ENCODE measurements around the gene FZD8. TPM values are rescaled to one million over a fixed set of nuclear protein-coding genes. Genes with fewer than 3 reads are reported as not detected.
A peak's percentile ranks its signal among the peaks of the same experiment; 100 is the strongest.

The FZD8 gene
- total RNA-seq, 1 donor from 2014 or later: 13.3 TPM

- no peak for TF ChIP-seq CTCF (IDR thresholded peaks at IDR 0.05)
These were observed 29.6 kb downstream of the FZD8 start for GRCh38 chr10:35612385-35613106.

GRCh38 chr10:35611750-35612149 is 30.3 kb downstream of the FZD8 start:
- Histone ChIP-seq H3K9me3 (no peaks in the 10 kb centered on the region), H3K36me3 (no peaks in the 10 kb centered on the region), H3K4me1 (peaks cover 6% of the 10 kb centered on the region), H3K4me3 (no peak overlapping the region), H3K27me3 (ENCODE audit: low read depth) (peaks cover 32% of the 10 kb centered on the region), H3K27ac (no peak overlapping the region)
- intact Hi-C loops (cut with DNase I): no loop called here
- DNase-seq (no peak), ATAC-seq (no peak)
- TF ChIP-seq CTCF (IDR thresholded peaks at IDR 0.05): no peak

More at GRCh38 chr10:35612385-35613106, 29.6 kb downstream of the FZD8 start:
- Histone ChIP-seq H3K4me1 (peaks cover 6% of the 10 kb centered on the region), H3K9me3 (no peaks in the 10 kb centered on the region), H3K36me3 (no peaks in the 10 kb centered on the region), H3K27me3 (ENCODE audit: low read depth) (peaks cover 27% of the 10 kb centered on the region), H3K4me3 (no peak overlapping the region), H3K27ac (no peak overlapping the region)
- ATAC-seq (no peak), DNase-seq (no peak)
- intact Hi-C loops (cut with DNase I): no loop called here

GRCh38 chr10:35608328-35608672 is 33.8 kb downstream of the FZD8 start:
- Histone ChIP-seq H3K27ac (no peak overlapping the region), H3K36me3 (no peaks in the 10 kb centered on the region), H3K27me3 (ENCODE audit: low read depth) (peaks cover 32% of the 10 kb centered on the region), H3K4me3 (peak overlapping the region; percentile 52), H3K9me3 (no peaks in the 10 kb centered on the region), H3K4me1 (peaks cover 6% of the 10 kb centered on the region)
- no peak for DNase-seq
- no peak for TF ChIP-seq CTCF (IDR thresholded peaks at IDR 0.05)
- ATAC-seq: no peak
- intact Hi-C loops (cut with DNase I): no loop called here

- ATAC-seq: peak; percentile 46
- peaks cover 32% of the 10 kb centered on the region for H3K27me3 ChIP-seq (ENCODE audit: low read depth)
- no peaks in the 10 kb centered on the region for H3K9me3 ChIP-seq
- H3K36me3 ChIP-seq: no peaks in the 10 kb centered on the region
- TF ChIP-seq CTCF (IDR thresholded peaks at IDR 0.05): no peak
- DNase-seq: peak; percentile 45
- no peak overlapping the region for H3K27ac ChIP-seq
- intact Hi-C loops (cut with DNase I): no loop called here
- peaks cover 6% of the 10 kb centered on the region for H3K4me1 ChIP-seq
- H3K4me3 ChIP-seq: peak overlapping the region; percentile 52
These were observed 34.4 kb downstream of the FZD8 start for GRCh38 chr10:35607475-35608327.

GRCh38 chr10:35606430-35606829 is 35.7 kb downstream of the FZD8 start:
- Histone ChIP-seq H3K27ac (no peak overlapping the region), H3K27me3 (ENCODE audit: low read depth) (peaks cover 31% of the 10 kb centered on the region), H3K9me3 (no peaks in the 10 kb centered on the region), H3K4me1 (peaks cover 6% of the 10 kb centered on the region), H3K36me3 (no peaks in the 10 kb centered on the region), H3K4me3 (no peak overlapping the region)
- ATAC-seq: no peak
- intact Hi-C loops (cut with DNase I): no loop called here
- DNase-seq: no peak
- no peak for TF ChIP-seq CTCF (IDR thresholded peaks at IDR 0.05)
